ENCODE measurements around the gene CLK4.
A peak's percentile ranks its signal among the peaks of the same experiment; 100 is the strongest.

The CLK4 gene

DNA sequence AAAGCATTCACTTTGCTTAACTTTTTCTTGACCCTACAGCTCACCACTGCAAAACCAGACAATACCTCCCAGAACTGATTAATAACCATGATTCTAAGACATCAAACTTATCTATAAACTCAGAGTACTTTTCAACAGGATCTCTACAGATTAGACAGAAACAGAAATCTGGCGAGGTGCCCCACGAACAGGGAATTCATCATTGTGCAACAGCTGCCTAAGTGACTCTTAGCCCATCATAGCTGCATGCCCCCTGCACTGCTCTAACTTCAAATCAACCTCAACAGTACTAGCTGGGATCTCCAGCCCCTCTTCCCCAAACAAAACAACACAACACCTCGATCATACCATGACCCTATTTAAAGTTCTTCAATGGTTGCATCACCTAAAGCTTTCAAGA is 20.6 kb downstream of the CLK4 start:
- DNase-seq (ENCODE audit: low read depth, low spot score) = no peak
- in situ Hi-C loops (cut with HindIII; ENCODE audit: low sequenced_read_pairs) = no loop called here
- no peak for TF ChIP-seq CTCF (IDR thresholded peaks at IDR 0.05; ENCODE audit: low read depth, low read length)
- H3K4me3 ChIP-seq (ENCODE audit: low read depth, low read length) = no peak overlapping the region

DNA sequence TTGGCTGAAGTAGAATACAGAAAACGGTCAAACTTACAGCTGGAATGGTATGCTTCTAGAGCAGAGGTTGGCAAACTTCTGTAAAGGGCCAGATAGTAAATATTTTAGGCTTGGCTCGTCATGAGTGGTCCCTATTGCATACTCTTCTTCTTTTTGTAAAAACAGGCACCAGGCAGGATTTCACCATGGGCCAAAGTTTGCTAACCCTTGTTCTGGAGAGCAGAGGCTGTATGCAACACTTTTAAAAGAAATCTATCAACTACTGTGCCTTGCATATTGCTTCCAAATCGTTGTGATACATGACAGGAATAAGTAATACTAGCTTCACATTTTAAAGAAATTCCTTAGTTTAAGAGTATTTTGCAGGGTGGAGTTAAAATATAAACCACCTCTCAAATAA is 21.1 kb downstream of the CLK4 start:
- in situ Hi-C loops (cut with HindIII; ENCODE audit: low sequenced_read_pairs) = no loop called here
- H3K4me3 ChIP-seq (ENCODE audit: low read depth, low read length) = no peak overlapping the region

DNA sequence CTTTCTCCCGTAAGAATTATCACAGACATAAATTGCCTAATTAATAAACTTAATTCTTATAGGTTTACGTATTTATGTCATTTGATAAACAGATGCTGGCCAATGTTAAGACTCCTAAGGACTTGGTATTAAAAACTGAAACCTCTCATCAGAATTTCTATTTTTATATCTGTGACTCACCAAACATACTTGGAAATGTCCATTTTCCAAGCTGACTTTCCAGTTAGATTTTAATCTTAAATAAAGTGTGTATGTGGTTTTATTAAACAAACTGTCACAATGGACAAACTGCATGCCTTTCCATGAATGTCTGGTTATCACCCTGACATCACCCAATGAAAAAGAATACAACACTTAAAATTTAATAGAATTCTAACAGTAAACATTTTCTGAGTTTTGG is 24.1 kb downstream of the CLK4 start:
- peak; percentile 18 for DNase-seq (ENCODE audit: low read depth, low spot score)
- in situ Hi-C loops (cut with HindIII; ENCODE audit: low sequenced_read_pairs) = no loop called here
- no peak overlapping the region for H3K4me3 ChIP-seq (ENCODE audit: low read depth, low read length)
- no peak for TF ChIP-seq CTCF (IDR thresholded peaks at IDR 0.05; ENCODE audit: low read depth, low read length)

More for the DNA sequence above, 21.1 kb downstream of the CLK4 start:
- no peak for DNase-seq (ENCODE audit: low read depth, low spot score)
- no peak for TF ChIP-seq CTCF (IDR thresholded peaks at IDR 0.05; ENCODE audit: low read depth, low read length)

DNA sequence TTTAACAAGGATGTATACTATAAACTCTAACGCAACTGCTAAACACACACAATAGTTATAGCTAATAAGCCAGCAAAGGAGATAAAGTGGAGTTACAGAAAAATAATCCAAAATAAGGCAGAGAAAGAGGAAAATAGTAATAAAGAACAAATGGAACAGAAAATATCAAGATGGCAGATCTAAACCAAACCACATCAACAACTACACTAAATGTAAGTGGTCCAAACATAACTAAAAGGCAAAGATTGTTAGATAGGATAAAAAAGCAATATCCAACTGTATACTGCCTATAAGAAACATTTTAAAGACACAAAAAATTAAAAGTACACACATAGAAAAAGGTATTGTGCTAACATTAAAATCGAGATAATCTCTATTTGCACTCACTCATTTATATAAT is 31.1 kb downstream of the CLK4 start:
- in situ Hi-C loops (cut with HindIII; ENCODE audit: low sequenced_read_pairs) = no loop called here
- no peak for TF ChIP-seq CTCF (IDR thresholded peaks at IDR 0.05; ENCODE audit: low read depth, low read length)
- DNase-seq (ENCODE audit: low read depth, low spot score) = no peak
- H3K4me3 ChIP-seq (ENCODE audit: low read depth, low read length) = no peak overlapping the region

DNA sequence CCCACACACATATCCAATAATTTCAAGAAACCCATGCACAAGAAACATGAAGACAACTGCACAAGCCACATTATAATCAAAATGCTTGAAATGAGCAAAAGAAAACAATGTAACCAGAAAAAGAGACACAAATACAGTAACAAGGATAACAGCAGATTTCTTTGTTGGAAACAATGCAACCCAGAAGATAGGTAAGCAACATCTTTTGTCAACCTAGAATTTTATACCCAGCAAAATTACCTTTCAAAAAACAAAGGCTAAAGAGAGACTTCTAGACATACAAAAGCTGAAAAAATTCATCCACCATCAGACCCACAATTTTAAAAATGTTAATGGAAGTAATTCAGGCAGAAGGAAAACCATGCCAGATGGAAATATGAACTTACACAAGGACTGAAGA is 31.7 kb downstream of the CLK4 start:
- no peak for TF ChIP-seq CTCF (IDR thresholded peaks at IDR 0.05; ENCODE audit: low read depth, low read length)
- no peak overlapping the region for H3K4me3 ChIP-seq (ENCODE audit: low read depth, low read length)
- DNase-seq (ENCODE audit: low read depth, low spot score) = no peak
- in situ Hi-C loops (cut with HindIII; ENCODE audit: low sequenced_read_pairs) = no loop called here

- in situ Hi-C loops (cut with HindIII; ENCODE audit: low sequenced_read_pairs) = no loop called here
- no peak for DNase-seq (ENCODE audit: low read depth, low spot score)
- H3K4me3 ChIP-seq (ENCODE audit: low read depth, low read length) = no peak overlapping the region
- no peak for TF ChIP-seq CTCF (IDR thresholded peaks at IDR 0.05; ENCODE audit: low read depth, low read length)
Observed at GRCh38 chr5:178590924-178591423, 35.9 kb downstream of the CLK4 start.

Measured in astrocyte of the spinal cord (primary cell).